HepG2 (cell line): ENCODE measurements around the gene ZBTB20. TPM values are rescaled to one million over a fixed set of nuclear protein-coding genes. Genes with fewer than 3 reads are reported as not detected.

Source experiments
- ATAC-seq: fragments of 200-7000 bp; cut with Tn5 transposase; 3 replicates; pipeline ENCODE4 v1.9.1; 2020; ENCODE audit warnings: mild to moderate bottlenecking, moderate library complexity
- BruUV-seq: library from RNA; stranded (reverse); fragments of 400-500 nt; replicated peaks from 2 replicates; lab custom pipeline; 2021; lab: Mats Ljungman, UMichigan
- CTCF ChIA-PET: fragments of 300-600 bp; formaldehyde crosslinking; extraction: SDS; loops from one replicate; lab custom pipeline; 2021; ENCODE audit warnings: low total read pairs, inconsistent platforms, low intra/inter-chr PET ratio; lab: Yijun Ruan, JAX
- POLR2A ChIA-PET: fragments of 350-600 bp; sonication (Branson Sonifier 250); formaldehyde crosslinking; loops from one replicate; lab custom pipeline; 2020; ENCODE audit warnings: antibody characterized with exemption, inconsistent platforms; lab: Yijun Ruan, JAX
- DNase-seq: peaks from one replicate; pipeline ENCODE4 v3.0.0-alpha.2; 2015; ENCODE audit warnings: low spot score
- FAIRE-seq: peaks from 3 replicates; lab custom pipeline; 2011; peaks lifted over from hg19 to GRCh38; lab: Jason Lieb, UNC
- H2AFZ ChIP-seq: one replicate; pipeline ENCODE4 v1.6.1; 2011; ENCODE audit warnings: low read length, inconsistent platforms
- H3K27ac ChIP-seq: fragments of 300-600 bp; 3 replicates; pipeline ENCODE4 v1.8.0; 2011; ENCODE audit warnings: mixed run types, mild to moderate bottlenecking, mixed read lengths, low read length, inconsistent platforms; ENCODE audit not compliant: insufficient read depth; ENCODE audit errors: extremely low read length
- H3K27me3 ChIP-seq, 2 experiments: fragments of 200-600 bp in 1 of 2; 2 replicates in 1 of 2; 3 replicates in 1 of 2; pipeline versions ENCODE4 v1.6.0 to v1.8.0; 2011; ENCODE audit warnings: low read length in 2 of 2, mild to moderate bottlenecking in 2 of 2, moderate library complexity in 2 of 2, inconsistent platforms in 1 of 2; ENCODE audit not compliant: insufficient read depth in 2 of 2, control insufficient read depth in 1 of 2
- H3K36me3 ChIP-seq, 2 experiments: fragments of 200-600 bp in 1 of 2; replicated peaks in 1 of 2; 2 replicates in 1 of 2; 3 replicates in 1 of 2; pipeline versions ENCODE4 v1.5.1 to v1.8.0; 2011; ENCODE audit warnings: low read length in 2 of 2, inconsistent platforms in 1 of 2; ENCODE audit not compliant: insufficient read depth in 2 of 2, control insufficient read depth in 1 of 2
- H3K4me1 ChIP-seq: 2 replicates; pipeline ENCODE4 v1.5.1; 2012; ENCODE audit warnings: low read length, inconsistent platforms; ENCODE audit not compliant: insufficient read depth
- H3K4me2 ChIP-seq: 2 replicates; pipeline ENCODE4 v1.6.0; 2011; ENCODE audit warnings: low read depth, low read length, inconsistent platforms
- H3K4me3 ChIP-seq, 3 experiments: fragments of 200-600 bp in 1 of 3; sonication (generic), shearing (Covaris generic) in 1 of 3; replicated peaks in 1 of 3; 2 replicates each; pipeline ENCODE4 v1.5.1; 2011 to 2016; ENCODE audit warnings: low read length in 3 of 3, inconsistent platforms in 2 of 3, low read depth in 2 of 3, mild to moderate bottlenecking in 2 of 3, control low read depth in 1 of 3, mixed read lengths in 1 of 3; ENCODE audit not compliant: insufficient read depth in 1 of 3
- H3K79me2 ChIP-seq: one replicate; pipeline ENCODE4 v1.6.1; 2011; ENCODE audit warnings: low read length, inconsistent platforms; ENCODE audit not compliant: insufficient read depth
- H3K9ac ChIP-seq: 2 replicates; pipeline ENCODE4 v1.6.0; 2011; ENCODE audit warnings: mild to moderate bottlenecking, low read depth, low read length, inconsistent platforms; ENCODE audit not compliant: insufficient read depth
- H3K9me3 ChIP-seq: 2 replicates; pipeline ENCODE4 v1.5.1; 2012; ENCODE audit warnings: mild to moderate bottlenecking, low read length
- H4K20me1 ChIP-seq: 2 replicates; pipeline ENCODE4 v1.6.0; 2011; ENCODE audit warnings: inconsistent platforms, mild to moderate bottlenecking, low read length, moderate library complexity; ENCODE audit not compliant: insufficient read depth
- ARHGAP35 ChIP-seq: sonication (generic); formaldehyde crosslinking; IDR thresholded peaks from 2 replicates; pipeline ENCODE4 v1.9.0; 2022; ENCODE audit warnings: mild to moderate bottlenecking, inconsistent platforms, moderate library complexity, missing genetic modification reagents, borderline replicate concordance
- ATF7 ChIP-seq, 2 experiments: fragments of 450-650 bp in 1 of 2; sonication (generic) in 1 of 2; formaldehyde crosslinking in 1 of 2; IDR thresholded peaks; 2 replicates each; pipeline versions ENCODE4 v1.4.0 to v1.6.1; 2016 to 2020; ENCODE audit warnings: antibody characterized with exemption in 1 of 2, mild to moderate bottlenecking in 1 of 2, missing genetic modification reagents in 1 of 2
- ELF4 ChIP-seq: sonication (generic); formaldehyde crosslinking; IDR thresholded peaks from 2 replicates; pipeline ENCODE4 v1.5.0; 2020; ENCODE audit warnings: missing genetic modification reagents, mild to moderate bottlenecking, moderate library complexity, borderline replicate concordance
- FOXK1 ChIP-seq: sonication (generic); formaldehyde crosslinking; IDR thresholded peaks from 2 replicates; pipeline ENCODE4 v1.4.0; 2020; ENCODE audit warnings: low read depth, missing genetic modification reagents, borderline replicate concordance
- HDAC2 ChIP-seq: sonication (generic); formaldehyde crosslinking; IDR thresholded peaks from 2 replicates; pipeline ENCODE4 v1.4.0; 2020; ENCODE audit warnings: missing genetic modification reagents
- SMAD9 ChIP-seq: sonication (generic); formaldehyde crosslinking; IDR thresholded peaks from 2 replicates; pipeline ENCODE4 v1.5.1; 2020; ENCODE audit warnings: mild to moderate bottlenecking, missing genetic modification reagents
- SMYD3 ChIP-seq: sonication (generic); formaldehyde crosslinking; IDR thresholded peaks from 2 replicates; pipeline ENCODE4 v1.8.1; 2023; ENCODE audit warnings: mild to moderate bottlenecking, missing genetic modification reagents
- SNAPC5 ChIP-seq: sonication (generic); formaldehyde crosslinking; IDR thresholded peaks from 2 replicates; pipeline ENCODE4 v1.8.1; 2023; ENCODE audit warnings: mild to moderate bottlenecking, missing genetic modification reagents, borderline replicate concordance
- TCF7L2 ChIP-seq: IDR thresholded peaks from 2 replicates; pipeline ENCODE4 v1.6.1; 2011; ENCODE audit warnings: mild to moderate bottlenecking, low read depth, low read length, moderate library complexity
- ZNF556 ChIP-seq: sonication (generic); formaldehyde crosslinking; IDR thresholded peaks from 2 replicates; pipeline ENCODE4 v1.4.0; 2020; ENCODE audit warnings: mild to moderate bottlenecking, missing genetic modification reagents, borderline replicate concordance
- ZNF761 ChIP-seq: sonication (generic); formaldehyde crosslinking; conservative IDR thresholded peaks from 2 replicates; pipeline ENCODE4 v1.4.0; 2020; ENCODE audit warnings: mild to moderate bottlenecking, missing genetic modification reagents
- ZNF850 ChIP-seq: sonication (generic); formaldehyde crosslinking; conservative IDR thresholded peaks from 2 replicates; pipeline ENCODE4 v1.9.0; 2021; ENCODE audit warnings: mild to moderate bottlenecking, missing genetic modification reagents
- WGBS: methylation state at CpG from one replicate; pipeline ENCODE4 v1.1.6; 2017; ENCODE audit warnings: low lambda C conversion rate; 5-methylcytosine and 5-hydroxymethylcytosine counted together
- in situ Hi-C: cut with HindIII; loops from 2 replicates; pipeline ENCODE4 v1.10.0; 2017; ENCODE audit warnings: low pct_unique_long_range_greater_than_20kb; ENCODE audit not compliant: extremely low pct_ligation_motif_present
- intact Hi-C: fragments of 100-400 bp; cut with micrococcal nuclease; formaldehyde crosslinking; loops from one replicate; pipeline ENCODE4 v1.10.0; 2022; ENCODE audit not compliant: unreplicated experiment
- polyA plus RNA-seq, 8 experiments: library from polyadenylated mRNA; depleted of rRNA in 3 of 8; stranded (reverse) in 7 of 8; unstranded in 1 of 8; fragments of >200 nt; fragmentation: Illumina TruSeq in 4 of 8; extraction: Trizol in 4 of 8; gene quantifications; 2 replicates each; pipeline versions ENCODE4 v1.2.1 to v1.2.3, GENCODE V29; 2011 to 2016; ENCODE audit warnings: low read depth in 4 of 8, missing spikeins in 1 of 8, mixed read lengths in 1 of 8; ENCODE audit not compliant: insufficient read depth in 1 of 8
- total RNA-seq, 5 experiments: library from RNA; depleted of rRNA; stranded (reverse); fragments of >200 nt; fragmentation: Illumina TruSeq; extraction: Trizol; gene quantifications; 2 replicates each; pipeline ENCODE4 v1.2.3, GENCODE V29; 2016; ENCODE audit warnings: low read depth in 1 of 5
- TF ChIP-seq, protein P1 (sequence below): sonication (generic); formaldehyde crosslinking; IDR thresholded peaks from 2 replicates; pipeline ENCODE4 v1.4.0; 2020; ENCODE audit warnings: missing genetic modification reagents

ZBTB20 gene
- total and polyA plus RNA-seq, 2 of the 13 experiments (the other 11 are each of a cell fraction or from before 2014, with no cell fraction given): 1.9 to 8.8 TPM

DNA sequence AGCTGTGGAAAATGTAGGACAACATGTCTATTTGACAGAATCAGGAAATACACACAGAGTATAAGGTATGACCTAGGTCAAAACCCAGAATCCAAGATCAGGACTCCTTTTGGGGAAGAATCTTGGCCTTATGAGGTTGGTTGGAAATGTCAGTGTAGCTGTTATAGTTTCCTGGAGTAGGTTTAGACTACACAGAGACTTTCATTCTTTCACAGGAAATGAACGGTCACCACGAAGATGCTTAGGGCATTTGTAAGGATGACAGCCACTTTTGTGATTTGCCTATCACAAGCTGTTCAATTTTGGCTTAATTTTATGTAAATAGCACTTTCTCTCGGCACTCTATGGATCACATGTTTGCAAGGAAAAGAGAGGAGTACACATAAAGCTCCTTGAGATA lies 18.6 kb upstream of the ZBTB20 start (continued):
- TF ChIP-seq TCF7L2 (no peak), ARHGAP35 (no peak), ELF4 (CRISPR knock-in tag) (no peak), FOXK1 (no peak), SMAD9 (no peak)

DNA sequence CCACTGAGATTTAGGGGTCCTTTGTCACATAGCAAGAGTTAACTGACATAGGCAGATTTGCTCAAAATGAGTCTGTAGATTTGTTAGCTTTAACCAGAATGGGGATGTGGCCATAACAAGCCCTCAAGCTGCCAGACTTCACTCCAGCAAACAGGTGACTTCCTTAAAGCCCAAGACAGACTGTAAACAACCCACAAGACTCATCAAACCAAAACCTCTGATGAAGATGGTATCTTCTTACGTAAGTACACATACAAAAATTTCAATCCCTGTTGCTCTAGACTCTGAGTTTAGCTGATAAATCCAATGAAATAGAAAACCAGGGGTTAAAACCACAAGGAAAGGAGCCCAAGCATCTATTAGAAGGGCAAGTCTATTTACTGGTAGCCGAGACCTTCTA lies 18.2 kb upstream of the ZBTB20 start:
- DNase-seq: no peak
- intact Hi-C loops (no loop called here), in situ Hi-C loops (no loop called here)
- H3K9me3 ChIP-seq: no peaks in the 10 kb centered on the region
- CTCF ChIA-PET: no interaction called here
- H3K79me2 ChIP-seq: no peaks in the 10 kb centered on the region
- TF ChIP-seq, protein P1, sequence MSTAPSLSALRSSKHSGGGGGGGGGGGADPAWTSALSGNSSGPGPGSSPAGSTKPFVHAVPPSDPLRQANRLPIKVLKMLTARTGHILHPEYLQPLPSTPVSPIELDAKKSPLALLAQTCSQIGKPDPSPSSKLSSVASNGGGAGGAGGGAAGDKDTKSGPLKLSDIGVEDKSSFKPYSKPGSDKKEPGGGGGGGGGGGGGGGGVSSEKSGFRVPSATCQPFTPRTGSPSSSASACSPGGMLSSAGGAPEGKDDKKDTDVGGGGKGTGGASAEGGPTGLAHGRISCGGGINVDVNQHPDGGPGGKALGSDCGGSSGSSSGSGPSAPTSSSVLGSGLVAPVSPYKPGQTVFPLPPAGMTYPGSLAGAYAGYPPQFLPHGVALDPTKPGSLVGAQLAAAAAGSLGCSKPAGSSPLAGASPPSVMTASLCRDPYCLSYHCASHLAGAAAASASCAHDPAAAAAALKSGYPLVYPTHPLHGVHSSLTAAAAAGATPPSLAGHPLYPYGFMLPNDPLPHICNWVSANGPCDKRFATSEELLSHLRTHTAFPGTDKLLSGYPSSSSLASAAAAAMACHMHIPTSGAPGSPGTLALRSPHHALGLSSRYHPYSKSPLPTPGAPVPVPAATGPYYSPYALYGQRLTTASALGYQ: no peak
- no peak for TF ChIP-seq ZNF761 (CRISPR knock-in tag)
- TF ChIP-seq SMYD3: no peak
- TF ChIP-seq SNAPC5 (CRISPR knock-in tag): no peak
- no peak for TF ChIP-seq ATF7 (IDR thresholded peaks at IDR 0.05)
- no peak for TF ChIP-seq ATF7 (CRISPR knock-in tag; IDR thresholded peaks at IDR 0.05)
- no peak for TF ChIP-seq ZNF556
- no peak for TF ChIP-seq HDAC2
- TF ChIP-seq ZNF850 (CRISPR knock-in tag): no peak
- TF ChIP-seq, all 625 proteins: peak for 0
- no peak overlapping the region for H3K4me3 ChIP-seq
- no peaks in the 10 kb centered on the region for H3K27me3 ChIP-seq
- POLR2A ChIA-PET: no interaction called here
- H3K4me2 ChIP-seq: no peak overlapping the region
- H4K20me1 ChIP-seq: no peaks in the 10 kb centered on the region
- no peak for FAIRE-seq
- BruUV-seq: no TSS peak
- H2AFZ ChIP-seq: no peak overlapping the region
- WGBS: 8% methylated on average over 2 of the region's 2 CpGs
- no peak overlapping the region for H3K27ac ChIP-seq
- no peak overlapping the region for H3K9ac ChIP-seq
- ATAC-seq: no peak
- no peaks in the 10 kb centered on the region for H3K4me1 ChIP-seq
- no peaks in the 10 kb centered on the region for H3K36me3 ChIP-seq
